ENCODE measurements around the gene DET1.

DNA sequence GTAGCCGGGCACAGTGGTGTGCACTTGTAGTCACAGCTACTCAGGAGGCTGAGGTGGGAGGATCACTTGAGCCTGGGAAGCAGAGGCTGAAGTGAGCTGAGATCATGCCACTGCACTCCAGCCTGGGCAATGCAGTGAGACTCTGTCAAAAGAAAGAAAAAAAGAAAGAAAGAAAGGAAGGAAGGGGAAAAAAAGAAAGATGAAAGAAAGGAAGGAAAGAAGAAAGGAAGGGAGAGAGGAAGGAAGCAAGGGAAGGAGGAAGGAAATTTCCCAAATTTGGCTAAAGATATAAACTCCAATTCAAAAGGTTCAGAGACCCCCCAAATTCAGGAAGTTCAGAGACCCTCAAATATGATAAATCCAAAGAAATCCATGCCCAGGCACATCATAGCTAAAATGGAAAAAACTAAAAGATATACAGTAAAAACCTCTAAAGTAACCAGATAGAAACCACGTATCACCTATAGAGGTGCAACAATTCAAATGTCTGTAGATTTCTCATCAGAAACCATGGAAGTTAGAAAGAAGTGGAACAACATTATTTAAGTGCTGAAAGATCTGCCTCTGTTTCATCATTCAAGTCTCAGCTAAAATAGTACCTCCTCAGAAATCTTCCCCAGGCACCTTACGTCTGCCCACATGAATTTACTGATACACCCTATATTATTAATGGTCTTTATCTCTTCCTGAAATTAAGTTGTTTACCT lies 10.7 kb downstream of the DET1 start:
- TF ChIP-seq CTCF (IDR thresholded peaks at IDR 0.05) (no peak), POLR2A (IDR thresholded peaks at IDR 0.05; ENCODE audit: low read depth) (no peak)
